AG04449 (cell line): Measurements from ENCODE around the gene SCARB1.
A peak's percentile ranks its signal among the peaks of the same experiment; 100 is the strongest.

ENCODE experiments used
- CTCF ChIA-PET: fragments of 350-600 bp; formaldehyde crosslinking; extraction: SDS; loops from one replicate; lab custom pipeline; 2021; ENCODE audit warnings: antibody characterized with exemption; lab: Yijun Ruan, JAX
- POLR2A ChIA-PET: fragments of 400-600, 350-600 bp; formaldehyde crosslinking; extraction: SDS; loops from one replicate; lab custom pipeline; 2020; ENCODE audit warnings: antibody characterized with exemption, inconsistent platforms; lab: Yijun Ruan, JAX
- DNase-seq: peaks from one replicate; pipeline ENCODE4 v3.0.0-alpha.2; 2010; ENCODE audit warnings: low read depth, low spot score
- H3K4me3 ChIP-seq: 2 replicates; pipeline ENCODE4 v1.5.1; 2011; ENCODE audit warnings: low read depth, mild to moderate bottlenecking, control low read depth, low read length
- CTCF ChIP-seq: IDR thresholded peaks from one replicate; pipeline ENCODE4 v1.5.1; 2011; ENCODE audit warnings: mild to moderate bottlenecking, moderate library complexity, low read length, control low read depth, inconsistent platforms; ENCODE audit not compliant: insufficient read depth; ENCODE audit errors: missing control alignments

The SCARB1 gene

GRCh38 chr12:124770728-124771127 lies 92.9 kb downstream of the SCARB1 start:
- ChIA-PET CTCF (interaction anchor here (0.7 to 9.0 kb wide), 40 partner anchors 9 to 832 kb away, joined by 3 to 83 read pairs (median 4); no protein-coding TSS in a partner anchor), POLR2A (interaction anchor here (0.6 kb wide), 1 partner anchor 433 kb away, joined by 4 read pairs; no protein-coding TSS in a partner anchor)
- DNase-seq = no peak
- TF ChIP-seq CTCF = no peak
- H3K4me3 ChIP-seq = no peak overlapping the region

GRCh38 chr12:124769881-124770512 lies 93.7 kb downstream of the SCARB1 start:
- TF ChIP-seq CTCF = no peak

GRCh38 chr12:124769163-124769530 lies 94.5 kb downstream of the SCARB1 start:
- TF ChIP-seq CTCF = no peak
- ChIA-PET CTCF (interaction anchor here (0.5 to 9.0 kb wide), 12 partner anchors 137 to 824 kb away, joined by 3 to 83 read pairs (median 15); partner anchors contain the start of gene NCOR2), POLR2A (no interaction called here)
- no peak overlapping the region for H3K4me3 ChIP-seq
- no peak for DNase-seq

More at GRCh38 chr12:124769881-124770512, 93.7 kb downstream of the SCARB1 start:
- ChIA-PET CTCF (interaction anchor here (0.6 to 9.0 kb wide), 26 partner anchors 26 to 824 kb away, joined by 3 to 83 read pairs (median 6); partner anchors contain the start of gene NCOR2), POLR2A (no interaction called here)
- DNase-seq = no peak
- H3K4me3 ChIP-seq = no peak overlapping the region

- no peak for DNase-seq
- ChIA-PET CTCF (interaction anchor here (0.5 to 9.0 kb wide), 34 partner anchors 7 to 863 kb away, joined by 3 to 83 read pairs (median 6); partner anchors contain the start of gene NCOR2), POLR2A (no interaction called here)
- no peak for TF ChIP-seq CTCF
- no peak overlapping the region for H3K4me3 ChIP-seq
These were observed 95.1 kb downstream of the SCARB1 start for GRCh38 chr12:124768452-124769162.

- CTCF ChIA-PET = interaction anchor here (0.7 to 9.0 kb wide), 60 partner anchors 9 to 861 kb away, joined by 3 to 83 read pairs (median 5); partner anchors contain the start of gene NCOR2
- POLR2A ChIA-PET = no interaction called here
These were observed 96.4 kb downstream of the SCARB1 start for GRCh38 chr12:124767066-124767821.

More at GRCh38 chr12:124767066-124767821, 96.4 kb downstream of the SCARB1 start:
- no peak overlapping the region for H3K4me3 ChIP-seq
- no peak for DNase-seq
- peak; percentile 98 for TF ChIP-seq CTCF
